ENCODE results near the gene STOX2.

Gene STOX2, protein sequence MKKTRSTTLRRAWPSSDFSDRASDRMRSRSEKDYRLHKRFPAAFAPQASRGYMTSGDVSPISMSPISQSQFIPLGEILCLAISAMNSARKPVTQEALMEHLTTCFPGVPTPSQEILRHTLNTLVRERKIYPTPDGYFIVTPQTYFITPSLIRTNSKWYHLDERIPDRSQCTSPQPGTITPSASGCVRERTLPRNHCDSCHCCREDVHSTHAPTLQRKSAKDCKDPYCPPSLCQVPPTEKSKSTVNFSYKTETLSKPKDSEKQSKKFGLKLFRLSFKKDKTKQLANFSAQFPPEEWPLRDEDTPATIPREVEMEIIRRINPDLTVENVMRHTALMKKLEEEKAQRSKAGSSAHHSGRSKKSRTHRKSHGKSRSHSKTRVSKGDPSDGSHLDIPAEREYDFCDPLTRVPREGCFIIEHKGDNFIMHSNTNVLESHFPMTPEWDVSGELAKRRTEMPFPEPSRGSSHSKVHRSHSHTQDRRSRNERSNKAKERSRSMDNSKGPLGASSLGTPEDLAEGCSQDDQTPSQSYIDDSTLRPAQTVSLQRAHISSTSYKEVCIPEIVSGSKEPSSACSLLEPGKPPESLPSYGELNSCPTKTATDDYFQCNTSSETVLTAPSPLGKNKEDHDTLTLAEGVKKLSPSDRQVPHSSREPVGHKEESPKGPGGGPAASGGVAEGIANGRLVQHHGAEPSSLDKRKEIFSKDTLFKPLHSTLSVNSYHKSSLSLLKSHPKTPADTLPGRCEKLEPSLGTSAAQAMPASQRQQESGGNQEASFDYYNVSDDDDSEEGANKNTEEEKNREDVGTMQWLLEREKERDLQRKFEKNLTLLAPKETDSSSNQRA (N-terminal part only)

GRCh38 chr4:183905081-183905592 is at the start of gene STOX2:
STOX2 (plus strand) TSS chr4:183905307; CDS start chr4:183906791, 1,484 bp downstream.
- DNase-seq (ENCODE audit: low read depth): no peak

- DNase-seq (ENCODE audit: low read depth): no peak
Observed at GRCh38 chr4:183855323-183856190, 49.5 kb upstream of the STOX2 start.

DNA sequence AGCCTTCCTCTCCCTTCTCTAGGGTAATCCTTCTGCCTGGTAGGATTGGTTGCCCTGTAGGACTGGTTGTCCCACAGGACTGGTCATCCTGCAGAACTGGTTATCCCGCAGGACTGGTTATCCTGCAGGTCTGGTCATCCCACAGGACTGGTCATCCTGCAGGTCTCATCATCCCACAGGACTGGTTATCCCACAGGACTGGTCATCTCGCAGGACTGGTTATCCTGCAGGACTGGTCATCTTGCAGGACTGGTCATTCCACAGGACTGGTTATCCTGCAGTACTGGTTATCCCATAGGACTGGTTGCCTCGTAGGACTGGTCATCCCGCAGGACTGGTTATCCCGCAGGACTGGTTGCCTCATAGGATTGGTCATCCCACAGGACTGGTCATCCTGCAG is 48.1 kb upstream of the STOX2 start:
- no peak for DNase-seq (ENCODE audit: low read depth)

DNA sequence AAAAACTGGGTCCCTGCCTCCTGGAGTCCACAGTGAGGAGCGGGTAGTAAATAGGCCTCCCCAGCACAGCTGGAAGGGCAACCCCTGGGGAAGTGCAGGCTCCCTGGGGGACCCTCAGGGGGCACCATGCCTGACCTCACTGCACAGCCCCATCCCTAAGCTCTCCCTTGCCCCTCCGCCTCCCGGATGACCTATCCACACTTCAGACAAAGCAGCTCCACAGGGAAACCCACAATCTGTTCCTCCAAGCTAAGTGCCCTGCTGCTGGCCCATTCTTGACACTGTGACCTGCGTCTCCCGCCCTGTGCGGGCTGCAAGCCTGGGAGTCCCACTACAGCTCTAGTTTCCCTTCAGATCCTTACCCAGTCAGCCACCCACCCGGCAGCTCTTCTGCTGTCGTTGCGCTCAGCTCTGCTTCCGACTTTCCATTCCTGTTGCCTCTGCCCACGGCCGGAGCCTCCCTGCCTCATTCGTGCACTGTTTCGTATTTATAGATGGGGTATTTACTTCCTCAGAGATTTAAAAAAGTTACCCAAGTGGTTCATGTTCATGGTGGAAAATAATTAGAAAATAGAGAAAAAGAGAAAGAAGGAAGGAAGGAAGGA is 47.0 kb upstream of the STOX2 start:
- no peak for DNase-seq (ENCODE audit: low read depth)

DNA sequence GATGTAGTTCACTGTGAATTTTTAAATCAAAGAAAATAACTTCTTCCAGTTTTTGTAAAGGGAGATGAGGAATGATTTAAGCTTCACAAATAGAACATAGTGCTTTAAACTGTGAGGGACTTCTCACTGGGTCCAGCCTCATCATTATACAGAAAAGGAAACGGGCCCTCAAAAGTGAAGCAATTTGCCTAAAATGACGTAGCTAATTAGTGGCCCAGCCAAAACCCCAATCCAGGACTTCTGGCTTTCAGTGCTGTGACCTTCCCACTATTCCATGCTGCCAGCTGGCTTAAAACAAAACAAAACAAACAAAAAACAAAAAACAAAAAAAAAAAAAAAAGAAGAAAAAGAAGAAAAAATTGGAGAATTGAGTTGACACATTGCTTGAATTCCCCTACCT is 45.0 kb upstream of the STOX2 start:
- no peak for DNase-seq (ENCODE audit: low read depth)

DNA sequence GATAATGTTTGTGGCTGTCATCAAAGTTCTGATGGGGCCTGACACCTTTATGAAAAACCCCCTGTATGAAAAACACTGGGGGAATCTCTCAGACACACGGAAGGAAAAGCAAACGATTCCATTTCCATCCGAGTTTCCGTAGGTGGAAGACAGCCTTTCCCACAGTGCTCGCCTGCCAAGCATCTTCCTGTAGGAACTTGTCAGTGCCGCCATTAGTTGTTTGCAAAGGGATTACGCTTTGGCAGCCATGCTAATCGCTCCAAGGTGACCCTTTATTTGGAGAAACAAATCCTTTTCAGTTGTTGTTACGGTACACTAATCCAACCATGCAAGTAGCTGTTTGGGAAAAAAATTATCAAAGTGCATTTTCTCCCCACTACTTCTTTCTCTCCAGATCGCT is 44.4 kb upstream of the STOX2 start:
- no peak for DNase-seq (ENCODE audit: low read depth)

GRCh38 chr4:183861426-183861825 is 43.7 kb upstream of the STOX2 start:
- no peak for DNase-seq (ENCODE audit: low read depth)

- no peak for DNase-seq (ENCODE audit: low read depth)
Observed at GRCh38 chr4:183863155-183863825, 41.8 kb upstream of the STOX2 start.

DNA sequence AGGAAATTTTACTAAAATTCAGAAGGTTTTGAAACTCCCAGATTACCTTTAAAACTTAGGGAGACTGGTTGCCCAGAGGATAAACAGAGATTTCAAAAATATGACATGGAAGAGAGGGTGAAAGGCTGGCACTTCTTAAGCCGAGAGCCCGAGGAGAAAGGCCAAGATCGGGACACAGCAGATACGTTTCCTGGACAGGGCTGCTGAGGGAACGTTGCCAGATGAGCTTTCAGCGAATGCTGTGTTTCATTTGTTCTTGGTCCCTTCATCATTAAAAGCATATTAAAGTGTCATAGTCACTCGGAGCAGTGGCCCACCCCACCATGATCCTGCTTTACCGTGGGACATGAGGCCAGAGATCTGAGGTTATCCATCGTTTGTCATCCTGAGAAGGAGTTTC is 37.9 kb upstream of the STOX2 start:
- DNase-seq (ENCODE audit: low read depth): no peak

DNA sequence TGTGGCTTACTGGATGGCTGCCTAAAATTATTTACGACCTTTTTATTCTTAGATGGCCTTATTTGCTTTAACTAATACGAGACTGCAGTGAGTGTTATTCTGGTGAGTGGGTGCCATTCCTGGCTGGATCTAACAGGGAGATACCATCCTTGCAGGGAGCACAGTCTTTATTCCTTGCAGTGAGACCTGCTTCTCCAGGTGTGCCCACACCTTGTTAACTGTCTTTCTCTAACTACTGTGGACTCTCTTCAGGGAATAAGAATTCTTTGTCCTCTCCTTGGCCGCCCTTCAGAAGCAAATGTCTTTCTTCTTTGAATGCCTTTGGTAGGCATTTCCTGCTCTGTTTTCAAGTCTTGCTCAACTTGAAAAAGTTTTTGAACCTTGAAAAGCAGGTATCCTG is 34.1 kb upstream of the STOX2 start:
- DNase-seq (ENCODE audit: low read depth): no peak

DNA sequence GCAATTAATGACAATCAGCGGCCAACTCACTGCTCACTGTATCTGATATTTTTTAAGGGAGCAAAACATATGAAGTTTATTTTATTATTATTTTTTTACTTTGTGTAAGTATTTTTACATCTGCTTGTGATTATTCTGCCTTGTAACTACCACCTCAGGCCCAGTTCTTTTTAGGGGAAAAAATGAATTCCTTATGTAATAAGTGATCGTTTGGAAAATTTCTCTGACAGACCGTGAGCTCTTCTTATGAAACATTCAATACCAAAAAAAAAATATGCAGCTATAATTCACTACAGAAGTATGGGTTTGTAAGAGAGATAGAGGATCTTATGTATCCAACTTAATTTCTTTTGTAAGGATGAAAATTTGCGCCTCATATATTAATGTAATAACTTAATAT is 33.5 kb upstream of the STOX2 start:
- no peak for DNase-seq (ENCODE audit: low read depth)

GRCh38 chr4:183872531-183872930 is 32.6 kb upstream of the STOX2 start:
- DNase-seq (ENCODE audit: low read depth): no peak

- DNase-seq (ENCODE audit: low read depth): no peak
Observed at GRCh38 chr4:183873409-183874185, 31.5 kb upstream of the STOX2 start.

- no peak for DNase-seq (ENCODE audit: low read depth)
Observed at GRCh38 chr4:183875251-183875825, 29.8 kb upstream of the STOX2 start.

DNA sequence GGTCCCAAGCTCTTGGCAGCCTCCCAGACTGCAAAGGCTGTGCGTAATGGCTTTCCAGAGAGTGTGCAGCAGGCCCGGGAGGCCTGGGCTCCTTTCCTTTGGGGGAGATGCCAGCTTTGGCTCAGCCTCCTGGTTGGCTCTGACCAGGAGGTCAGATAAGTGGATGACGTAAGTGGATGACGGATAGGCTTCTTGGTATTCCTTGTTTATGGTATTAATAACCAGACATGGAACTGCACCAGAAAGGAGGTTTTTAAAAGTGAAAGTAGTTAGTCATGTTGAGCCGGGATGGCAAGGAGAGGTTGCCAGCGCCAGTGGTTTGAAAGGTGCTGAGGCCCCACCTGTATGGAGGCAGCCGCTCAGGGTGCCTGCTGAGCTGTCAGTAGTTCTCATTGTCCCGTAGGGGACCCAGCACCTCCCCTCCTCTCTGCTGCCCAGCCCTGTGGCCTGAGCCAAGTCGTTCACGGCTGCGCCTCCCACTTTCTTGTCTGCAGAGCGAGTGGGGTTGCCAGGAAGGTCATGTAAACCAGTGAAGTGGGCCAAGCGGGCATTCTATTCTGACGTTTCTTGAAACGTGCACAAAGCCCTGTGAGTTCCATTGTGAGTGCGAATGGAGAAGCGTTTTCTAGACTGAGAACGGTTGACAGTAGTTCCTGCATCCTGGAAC is 28.7 kb upstream of the STOX2 start:
- peak; percentile 56 for DNase-seq (ENCODE audit: low read depth)

- DNase-seq (ENCODE audit: low read depth): no peak
Observed at GRCh38 chr4:183878251-183878970, 26.7 kb upstream of the STOX2 start.

- no peak for DNase-seq (ENCODE audit: low read depth)
Observed at GRCh38 chr4:183885205-183885720, 19.8 kb upstream of the STOX2 start.

GRCh38 chr4:183887351-183887750 is 17.8 kb upstream of the STOX2 start:
- DNase-seq (ENCODE audit: low read depth): no peak

All from fibroblast of the conjunctiva (primary cell).